WTC11 (cell line): ENCODE results near the gene GRIK2. TPM values are rescaled to one million over a fixed set of nuclear protein-coding genes. Genes with fewer than 3 reads are reported as not detected.

ENCODE experiments used
- ATAC-seq: fragments of 200-7000 bp; cut with Tn5 transposase; 2 replicates; pipeline ENCODE4 v1.10.0; 2021; ENCODE audit warnings: mild to moderate bottlenecking, moderate library complexity
- CTCF ChIA-PET: fragments of 300-600 bp; sonication (Branson Sonifier 250); formaldehyde crosslinking; loops from one replicate; lab custom pipeline; 2021; ENCODE audit warnings: antibody characterized with exemption; lab: Charles Lee
- POLR2A ChIA-PET: fragments of 350-600 bp; sonication (Branson Sonifier 250); formaldehyde crosslinking; loops from one replicate; lab custom pipeline; 2021; ENCODE audit warnings: antibody characterized with exemption; lab: Charles Lee
- DNase-seq: peaks from one replicate; pipeline ENCODE4 v3.0.0; 2021; ENCODE audit warnings: low spot score
- H3K27ac Mint-ChIP-seq: 2 replicates; pipeline ENCODE4 v1.8.0; 2021; ENCODE audit warnings: mixed read lengths
- H3K27me3 Mint-ChIP-seq: 2 replicates; pipeline ENCODE4 v1.8.0; 2021; ENCODE audit warnings: low read depth, mild to moderate bottlenecking, moderate library complexity, mixed read lengths
- H3K36me3 Mint-ChIP-seq: 2 replicates; pipeline ENCODE4 v1.8.0; 2021; ENCODE audit warnings: mixed read lengths
- H3K4me1 Mint-ChIP-seq: 2 replicates; pipeline ENCODE4 v1.8.0; 2022; ENCODE audit warnings: mixed read lengths
- H3K4me3 Mint-ChIP-seq: 2 replicates; pipeline ENCODE4 v1.8.0; 2021; ENCODE audit warnings: mild to moderate bottlenecking, moderate library complexity, mixed read lengths
- H3K9me3 Mint-ChIP-seq: 2 replicates; pipeline ENCODE4 v1.8.0; 2021; ENCODE audit warnings: mixed read lengths
- AR ChIP-seq: fragments of 250-450 bp; sonication (Bioruptor Pico); IDR thresholded peaks from 2 replicates; pipeline ENCODE4 v1.9.0; 2021; ENCODE audit warnings: mild to moderate bottlenecking
- CREM ChIP-seq: sonication (generic); formaldehyde crosslinking; IDR thresholded peaks from 2 replicates; pipeline ENCODE4 v1.8.1; 2022; ENCODE audit warnings: mild to moderate bottlenecking, missing genetic modification reagents, moderate library complexity
- FOXP1 ChIP-seq: sonication (generic); formaldehyde crosslinking; IDR thresholded peaks from 2 replicates; pipeline ENCODE4 v1.8.0; 2022; ENCODE audit warnings: missing genetic modification reagents, mild to moderate bottlenecking, moderate library complexity, borderline replicate concordance
- GTF2I ChIP-seq: fragments of 250-450 bp; sonication (Bioruptor Pico); conservative IDR thresholded peaks from 2 replicates; pipeline ENCODE4 v1.4.0; 2021; ENCODE audit warnings: mild to moderate bottlenecking
- NFATC4 ChIP-seq: fragments of 250-450 bp; sonication (Bioruptor Pico); IDR thresholded peaks from 2 replicates; pipeline ENCODE4 v1.9.0; 2021; ENCODE audit warnings: mild to moderate bottlenecking
- SMAD4 ChIP-seq: sonication (generic); formaldehyde crosslinking; IDR thresholded peaks from 2 replicates; pipeline ENCODE4 v1.8.0; 2022; ENCODE audit warnings: mild to moderate bottlenecking, missing genetic modification reagents
- ZNF121 ChIP-seq: sonication (generic); formaldehyde crosslinking; IDR thresholded peaks from 2 replicates; pipeline ENCODE4 v1.8.0; 2023; ENCODE audit warnings: missing genetic modification reagents
- ZNF138 ChIP-seq: sonication (generic); formaldehyde crosslinking; conservative IDR thresholded peaks from 2 replicates; pipeline ENCODE4 v1.8.1; 2022; ENCODE audit warnings: mild to moderate bottlenecking, moderate library complexity, missing genetic modification reagents
- ZNF219 ChIP-seq: sonication (generic); formaldehyde crosslinking; IDR thresholded peaks from 2 replicates; pipeline ENCODE4 v1.8.0; 2023; ENCODE audit warnings: missing genetic modification reagents, mild to moderate bottlenecking, borderline replicate concordance
- ZNF396 ChIP-seq: fragments of 250-450 bp; sonication (Bioruptor Pico); IDR thresholded peaks from 2 replicates; pipeline ENCODE4 v1.8.0; 2021; ENCODE audit warnings: mild to moderate bottlenecking, moderate library complexity, borderline replicate concordance
- ZNF416 ChIP-seq: fragments of 250-450 bp; sonication (Bioruptor Pico); IDR thresholded peaks from 2 replicates; pipeline ENCODE4 v1.9.0; 2021; ENCODE audit warnings: mild to moderate bottlenecking, inconsistent platforms
- ZNF512 ChIP-seq: sonication (generic); formaldehyde crosslinking; IDR thresholded peaks from 2 replicates; pipeline ENCODE4 v1.8.1; 2022; ENCODE audit warnings: missing genetic modification reagents, borderline replicate concordance
- ZSCAN18 ChIP-seq: fragments of 250-450 bp; sonication (Bioruptor Pico); IDR thresholded peaks from 2 replicates; pipeline ENCODE4 v2.1.2; 2022; ENCODE audit warnings: mild to moderate bottlenecking, moderate library complexity
- total RNA-seq: library from RNA; stranded (reverse); gene quantifications from 3 replicates; pipeline ENCODE4 v1.2.3, GENCODE V29; 2021
- TF ChIP-seq, protein P1 (sequence below): sonication (generic); formaldehyde crosslinking; IDR thresholded peaks from 2 replicates; pipeline ENCODE4 v1.8.1; 2023; ENCODE audit warnings: mild to moderate bottlenecking, moderate library complexity, missing genetic modification reagents
- TF ChIP-seq, protein P2 (sequence below): sonication (generic); formaldehyde crosslinking; IDR thresholded peaks from 2 replicates; pipeline ENCODE4 v1.8.0; 2022; ENCODE audit warnings: mild to moderate bottlenecking, missing genetic modification reagents

GRIK2 gene
- total RNA-seq, 1 experiment from 2014 or later = 2.7 TPM

GRCh38 chr6:101689695-101690094 lies 296.2 kb downstream of the GRIK2 start:
- Mint-ChIP-seq H3K27me3 (no peaks in the 10 kb centered on the region), H3K4me3 (no peak overlapping the region), H3K4me1 (0 out of 2 replicates have a peak, but pooled peaks cover 3% of the 10 kb centered on the region), H3K9me3 (no peaks in the 10 kb centered on the region)
- POLR2A ChIA-PET = no interaction called here
- no peak for DNase-seq
- CTCF ChIA-PET = no interaction called here
- TF ChIP-seq GTF2I (no peak), FOXP1 (CRISPR knock-in tag) (no peak), SMAD4 (CRISPR knock-in tag) (no peak)
- TF ChIP-seq, protein P1, sequence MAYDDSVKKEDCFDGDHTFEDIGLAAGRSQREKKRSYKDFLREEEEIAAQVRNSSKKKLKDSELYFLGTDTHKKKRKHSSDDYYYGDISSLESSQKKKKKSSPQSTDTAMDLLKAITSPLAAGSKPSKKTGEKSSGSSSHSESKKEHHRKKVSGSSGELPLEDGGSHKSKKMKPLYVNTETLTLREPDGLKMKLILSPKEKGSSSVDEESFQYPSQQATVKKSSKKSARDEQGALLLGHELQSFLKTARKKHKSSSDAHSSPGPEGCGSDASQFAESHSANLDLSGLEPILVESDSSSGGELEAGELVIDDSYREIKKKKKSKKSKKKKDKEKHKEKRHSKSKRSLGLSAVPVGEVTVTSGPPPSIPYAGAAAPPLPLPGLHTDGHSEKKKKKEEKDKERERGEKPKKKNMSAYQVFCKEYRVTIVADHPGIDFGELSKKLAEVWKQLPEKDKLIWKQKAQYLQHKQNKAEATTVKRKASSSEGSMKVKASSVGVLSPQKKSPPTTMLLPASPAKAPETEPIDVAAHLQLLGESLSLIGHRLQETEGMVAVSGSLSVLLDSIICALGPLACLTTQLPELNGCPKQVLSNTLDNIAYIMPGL (CRISPR knock-in tag) = no peak
- TF ChIP-seq, protein P2, sequence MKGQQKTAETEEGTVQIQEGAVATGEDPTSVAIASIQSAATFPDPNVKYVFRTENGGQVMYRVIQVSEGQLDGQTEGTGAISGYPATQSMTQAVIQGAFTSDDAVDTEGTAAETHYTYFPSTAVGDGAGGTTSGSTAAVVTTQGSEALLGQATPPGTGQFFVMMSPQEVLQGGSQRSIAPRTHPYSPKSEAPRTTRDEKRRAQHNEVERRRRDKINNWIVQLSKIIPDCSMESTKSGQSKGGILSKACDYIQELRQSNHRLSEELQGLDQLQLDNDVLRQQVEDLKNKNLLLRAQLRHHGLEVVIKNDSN (CRISPR knock-in tag) = no peak
- TF ChIP-seq, all 79 proteins: peak for 0
- Mint-ChIP-seq H3K27ac (no peak overlapping the region), H3K36me3 (no peaks in the 10 kb centered on the region)
- ATAC-seq = no peak

DNA sequence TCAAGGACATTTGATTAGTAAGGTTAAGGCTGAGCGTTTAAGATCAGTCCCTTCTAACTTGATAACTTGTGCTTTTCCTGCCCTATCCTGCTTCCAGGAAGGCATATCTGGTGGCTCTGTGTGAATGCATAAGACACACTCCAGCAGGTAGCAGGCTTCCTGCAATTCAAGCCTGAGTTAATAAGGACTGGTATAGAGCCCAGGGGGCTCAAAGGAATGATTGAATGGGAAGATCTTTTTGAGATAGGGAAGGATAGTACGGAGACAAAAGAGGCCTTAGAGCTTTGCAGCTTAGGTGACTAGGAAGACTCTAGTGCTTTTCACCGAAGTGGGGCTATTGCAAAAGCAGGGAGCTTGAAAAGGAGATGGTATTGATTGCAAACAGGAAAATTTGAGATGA lies 307.1 kb downstream of the GRIK2 start:
- H3K36me3 Mint-ChIP-seq = no peaks in the 10 kb centered on the region

More for the DNA sequence above, 307.1 kb downstream of the GRIK2 start:
- H3K27me3 Mint-ChIP-seq = no peaks in the 10 kb centered on the region
- ATAC-seq = peak; percentile 89
- peaks cover 25% of the 10 kb centered on the region for H3K4me1 Mint-ChIP-seq
- no peak for DNase-seq
- CTCF ChIA-PET = no interaction called here
- peak overlapping the region; percentile 12; the same call in 1 of the 2 replicates for H3K27ac Mint-ChIP-seq
- H3K4me3 Mint-ChIP-seq = no peak overlapping the region
- H3K9me3 Mint-ChIP-seq = no peaks in the 10 kb centered on the region
- TF ChIP-seq ZNF416 (no peak), NFATC4 (CRISPR knock-in tag) (no peak), ZNF219 (CRISPR knock-in tag) (no peak), ZNF121 (no peak), ZSCAN18 (CRISPR knock-in tag) (no peak), CREM (CRISPR knock-in tag) (no peak), ZNF396 (CRISPR knock-in tag) (no peak), ZNF512 (CRISPR knock-in tag) (no peak), ZNF138 (CRISPR knock-in tag) (no peak), AR (CRISPR knock-in tag) (no peak)
- TF ChIP-seq, protein P1 (CRISPR knock-in tag) = no peak
- TF ChIP-seq, all 79 proteins: peak for 0
- POLR2A ChIA-PET = no interaction called here
